HEK293 (cell line): ENCODE measurements around the gene CA5B.
A peak's percentile ranks its signal among the peaks of the same experiment; 100 is the strongest.

ENCODE experiments used
- FEZF1 ChIP-seq: fragments of 450-650 bp; formaldehyde crosslinking; IDR thresholded peaks from 2 replicates; pipeline ENCODE4 v1.5.1; 2016; ENCODE audit warnings: missing biosample characterization, missing genetic modification characterization
- HOXC10 ChIP-seq: sonication (generic); formaldehyde crosslinking; IDR thresholded peaks from 2 replicates; pipeline ENCODE4 v1.8.1; 2023; ENCODE audit warnings: mild to moderate bottlenecking, missing genetic modification reagents
- IKZF3 ChIP-seq: fragments of 450-650 bp; IDR thresholded peaks from 2 replicates; pipeline ENCODE4 v1.5.0; 2018; ENCODE audit warnings: missing biosample characterization, mild to moderate bottlenecking, missing genetic modification characterization, moderate library complexity
- KLF9 ChIP-seq: fragments of 450-650 bp; formaldehyde crosslinking; IDR thresholded peaks from 2 replicates; pipeline ENCODE4 v1.5.1; 2016; ENCODE audit warnings: missing biosample characterization, missing genetic modification characterization, low read depth
- MYNN ChIP-seq: fragments of 450-650 bp; formaldehyde crosslinking; IDR thresholded peaks from 2 replicates; pipeline ENCODE4 v1.5.1; 2016; ENCODE audit warnings: missing biosample characterization, missing genetic modification characterization, borderline replicate concordance
- SP2 ChIP-seq: fragments of 450-650 bp; formaldehyde crosslinking; IDR thresholded peaks from 2 replicates; pipeline ENCODE4 v1.5.1; 2016; ENCODE audit warnings: missing biosample characterization, missing genetic modification characterization
- ZFP41 ChIP-seq: fragments of 450-650 bp; formaldehyde crosslinking; IDR thresholded peaks from 2 replicates; pipeline ENCODE4 v1.5.1; 2016; ENCODE audit warnings: missing biosample characterization, missing genetic modification characterization, borderline replicate concordance
- ZNF214 ChIP-seq: fragments of 450-650 bp; formaldehyde crosslinking; IDR thresholded peaks from 2 replicates; pipeline ENCODE4 v1.5.1; 2017; ENCODE audit warnings: missing biosample characterization, mild to moderate bottlenecking, missing genetic modification characterization, borderline replicate concordance
- ZNF239 ChIP-seq: fragments of 450-650 bp; formaldehyde crosslinking; IDR thresholded peaks from 2 replicates; pipeline ENCODE4 v1.5.1; 2016; ENCODE audit warnings: missing biosample characterization, missing genetic modification characterization
- ZNF24 ChIP-seq: fragments of 450-650 bp; formaldehyde crosslinking; IDR thresholded peaks from 2 replicates; pipeline ENCODE4 v1.5.1; 2016; ENCODE audit warnings: missing biosample characterization, missing genetic modification characterization
- ZNF335 ChIP-seq: fragments of 450-650 bp; formaldehyde crosslinking; conservative IDR thresholded peaks from 2 replicates; pipeline ENCODE4 v1.5.1; 2016; ENCODE audit warnings: missing biosample characterization, missing genetic modification characterization
- ZNF561 ChIP-seq: fragments of 450-650 bp; IDR thresholded peaks from 2 replicates; pipeline ENCODE4 v1.5.1; 2018; ENCODE audit warnings: missing biosample characterization, missing genetic modification characterization, borderline replicate concordance
- ZNF777 ChIP-seq: fragments of 450-650 bp; formaldehyde crosslinking; IDR thresholded peaks from 2 replicates; pipeline ENCODE4 v1.5.1; 2017; ENCODE audit warnings: missing biosample characterization, missing genetic modification characterization, borderline replicate concordance
- ZNF792 ChIP-seq: fragments of 450-650 bp; formaldehyde crosslinking; IDR thresholded peaks from 2 replicates; pipeline ENCODE4 v1.5.1; 2016; ENCODE audit warnings: missing biosample characterization, missing genetic modification characterization
- ZSCAN16 ChIP-seq: fragments of 450-650 bp; formaldehyde crosslinking; IDR thresholded peaks from 2 replicates; pipeline ENCODE4 v1.5.1; 2016; ENCODE audit warnings: missing biosample characterization, missing genetic modification characterization
- ZXDB ChIP-seq: fragments of 450-650 bp; formaldehyde crosslinking; IDR thresholded peaks from 2 replicates; pipeline ENCODE4 v1.5.1; 2016; ENCODE audit warnings: missing biosample characterization, missing genetic modification characterization
- TF ChIP-seq, protein P1 (sequence below): fragments of 450-650 bp; formaldehyde crosslinking; IDR thresholded peaks from 2 replicates; pipeline ENCODE4 v1.5.1; 2016; ENCODE audit warnings: missing biosample characterization, missing genetic modification characterization
- TF ChIP-seq, protein P2 (sequence below): fragments of 450-650 bp; formaldehyde crosslinking; IDR thresholded peaks from 2 replicates; pipeline ENCODE4 v1.5.1; 2016; ENCODE audit warnings: missing biosample characterization, missing genetic modification characterization
- TF ChIP-seq, protein P3 (sequence below): fragments of 450-650 bp; formaldehyde crosslinking; IDR thresholded peaks from 2 replicates; pipeline ENCODE4 v1.5.1; 2016; ENCODE audit warnings: missing biosample characterization, missing genetic modification characterization
- TF ChIP-seq, protein P4 (sequence below): fragments of 450-650 bp; formaldehyde crosslinking; IDR thresholded peaks from 2 replicates; pipeline ENCODE4 v1.5.1; 2016; ENCODE audit warnings: missing biosample characterization, missing genetic modification characterization
- TF ChIP-seq, protein P5 (sequence below): fragments of 450-650 bp; formaldehyde crosslinking; IDR thresholded peaks from 2 replicates; pipeline ENCODE4 v1.5.1; 2016; ENCODE audit warnings: missing biosample characterization, missing genetic modification characterization
- TF ChIP-seq, protein P6 (sequence below): fragments of 450-650 bp; formaldehyde crosslinking; IDR thresholded peaks from 2 replicates; pipeline ENCODE4 v1.5.1; 2016; ENCODE audit warnings: missing biosample characterization, missing genetic modification characterization, borderline replicate concordance
- TF ChIP-seq, protein P7 (sequence below): fragments of 450-650 bp; formaldehyde crosslinking; IDR thresholded peaks from 2 replicates; pipeline ENCODE4 v1.5.1; 2016; ENCODE audit warnings: missing biosample characterization, missing genetic modification characterization
- TF ChIP-seq, protein P8 (sequence below): sonication (generic); formaldehyde crosslinking; IDR thresholded peaks from 2 replicates; pipeline ENCODE4 v1.8.1; 2022; ENCODE audit warnings: mild to moderate bottlenecking, moderate library complexity, missing genetic modification reagents
- TF ChIP-seq, protein P9 (sequence below): fragments of 450-650 bp; formaldehyde crosslinking; IDR thresholded peaks from 2 replicates; pipeline ENCODE4 v1.5.1; 2016; ENCODE audit warnings: missing biosample characterization, missing genetic modification characterization, low read depth

CA5B gene

DNA sequence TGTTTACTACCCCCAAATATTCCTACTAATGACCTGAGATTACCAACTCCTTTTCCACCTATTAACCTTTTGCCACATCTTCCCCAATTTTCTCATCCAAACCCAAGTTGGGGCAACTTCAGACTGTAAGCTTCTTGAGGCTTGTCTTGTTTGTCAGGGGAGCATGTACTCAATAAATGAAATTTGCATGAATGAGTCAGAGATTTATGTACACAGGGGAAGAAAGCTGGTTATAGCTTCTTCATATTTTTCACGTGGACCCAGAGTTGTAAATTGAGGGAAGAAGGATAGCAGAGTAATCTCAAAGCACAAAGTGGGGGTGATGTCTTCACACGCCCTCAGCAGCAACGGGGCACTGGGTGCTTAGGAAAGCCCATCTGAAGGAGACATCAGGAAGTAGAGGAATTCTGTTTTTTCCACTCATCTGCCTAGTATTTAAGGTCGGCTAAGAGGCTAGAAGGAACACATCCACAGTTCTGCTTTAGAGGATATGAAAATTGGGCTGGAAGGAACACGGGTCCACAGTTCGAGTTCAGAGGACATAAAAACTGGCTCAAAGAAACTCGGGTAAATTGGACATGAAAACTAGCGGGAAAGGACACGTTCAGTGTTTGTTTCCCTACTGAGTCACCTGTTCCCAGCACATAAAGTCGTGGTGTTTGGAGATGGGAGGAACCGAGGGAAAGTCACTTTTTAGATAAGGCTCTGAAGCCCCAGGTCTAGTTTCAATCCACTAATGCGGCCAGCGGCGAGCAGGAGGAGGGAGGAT, 696 bp upstream of the CA5B start (continued):
- TF ChIP-seq, protein P1, sequence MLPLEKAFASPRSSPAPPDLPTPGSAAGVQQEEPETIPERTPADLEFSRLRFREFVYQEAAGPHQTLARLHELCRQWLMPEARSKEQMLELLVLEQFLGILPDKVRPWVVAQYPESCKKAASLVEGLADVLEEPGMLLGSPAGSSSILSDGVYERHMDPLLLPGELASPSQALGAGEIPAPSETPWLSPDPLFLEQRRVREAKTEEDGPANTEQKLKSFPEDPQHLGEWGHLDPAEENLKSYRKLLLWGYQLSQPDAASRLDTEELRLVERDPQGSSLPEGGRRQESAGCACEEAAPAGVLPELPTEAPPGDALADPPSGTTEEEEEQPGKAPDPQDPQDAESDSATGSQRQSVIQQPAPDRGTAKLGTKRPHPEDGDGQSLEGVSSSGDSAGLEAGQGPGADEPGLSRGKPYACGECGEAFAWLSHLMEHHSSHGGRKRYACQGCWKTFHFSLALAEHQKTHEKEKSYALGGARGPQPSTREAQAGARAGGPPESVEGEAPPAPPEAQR (tag by site-specific recombination): no peak
- TF ChIP-seq, protein P2, sequence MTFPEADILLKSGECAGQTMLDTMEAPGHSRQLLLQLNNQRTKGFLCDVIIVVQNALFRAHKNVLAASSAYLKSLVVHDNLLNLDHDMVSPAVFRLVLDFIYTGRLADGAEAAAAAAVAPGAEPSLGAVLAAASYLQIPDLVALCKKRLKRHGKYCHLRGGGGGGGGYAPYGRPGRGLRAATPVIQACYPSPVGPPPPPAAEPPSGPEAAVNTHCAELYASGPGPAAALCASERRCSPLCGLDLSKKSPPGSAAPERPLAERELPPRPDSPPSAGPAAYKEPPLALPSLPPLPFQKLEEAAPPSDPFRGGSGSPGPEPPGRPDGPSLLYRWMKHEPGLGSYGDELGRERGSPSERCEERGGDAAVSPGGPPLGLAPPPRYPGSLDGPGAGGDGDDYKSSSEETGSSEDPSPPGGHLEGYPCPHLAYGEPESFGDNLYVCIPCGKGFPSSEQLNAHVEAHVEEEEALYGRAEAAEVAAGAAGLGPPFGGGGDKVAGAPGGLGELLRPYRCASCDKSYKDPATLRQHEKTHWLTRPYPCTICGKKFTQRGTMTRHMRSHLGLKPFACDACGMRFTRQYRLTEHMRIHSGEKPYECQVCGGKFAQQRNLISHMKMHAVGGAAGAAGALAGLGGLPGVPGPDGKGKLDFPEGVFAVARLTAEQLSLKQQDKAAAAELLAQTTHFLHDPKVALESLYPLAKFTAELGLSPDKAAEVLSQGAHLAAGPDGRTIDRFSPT (tag by site-specific recombination): no peak
- TF ChIP-seq, protein P3, sequence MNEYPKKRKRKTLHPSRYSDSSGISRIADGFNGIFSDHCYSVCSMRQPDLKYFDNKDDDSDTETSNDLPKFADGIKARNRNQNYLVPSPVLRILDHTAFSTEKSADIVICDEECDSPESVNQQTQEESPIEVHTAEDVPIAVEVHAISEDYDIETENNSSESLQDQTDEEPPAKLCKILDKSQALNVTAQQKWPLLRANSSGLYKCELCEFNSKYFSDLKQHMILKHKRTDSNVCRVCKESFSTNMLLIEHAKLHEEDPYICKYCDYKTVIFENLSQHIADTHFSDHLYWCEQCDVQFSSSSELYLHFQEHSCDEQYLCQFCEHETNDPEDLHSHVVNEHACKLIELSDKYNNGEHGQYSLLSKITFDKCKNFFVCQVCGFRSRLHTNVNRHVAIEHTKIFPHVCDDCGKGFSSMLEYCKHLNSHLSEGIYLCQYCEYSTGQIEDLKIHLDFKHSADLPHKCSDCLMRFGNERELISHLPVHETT (tag by site-specific recombination): no peak
- TF ChIP-seq ZSCAN16 (tag by site-specific recombination) (no peak), ZXDB (tag by site-specific recombination) (0 out of 2 replicates have a peak, but pooled peaks have one; percentile 33), SP2 (tag by site-specific recombination) (no peak), ZNF335 (tag by site-specific recombination) (no peak; the same call in 1 of the 2 replicates), ZNF561 (tag by site-specific recombination) (peak; percentile 33; the same call in 1 of the 2 replicates), ZFP41 (tag by site-specific recombination) (no peak), ZNF792 (no peak), HOXC10 (CRISPR knock-in tag) (no peak), ZNF239 (no peak), MYNN (no peak), FEZF1 (tag by site-specific recombination) (no peak), ZNF24 (tag by site-specific recombination) (no peak), IKZF3 (tag by site-specific recombination) (peak; percentile 50; the same call in 1 of the 2 replicates), ZNF214 (no peak), ZNF777 (tag by site-specific recombination) (no peak), KLF9 (tag by site-specific recombination) (no peak)
- TF ChIP-seq, protein P4, sequence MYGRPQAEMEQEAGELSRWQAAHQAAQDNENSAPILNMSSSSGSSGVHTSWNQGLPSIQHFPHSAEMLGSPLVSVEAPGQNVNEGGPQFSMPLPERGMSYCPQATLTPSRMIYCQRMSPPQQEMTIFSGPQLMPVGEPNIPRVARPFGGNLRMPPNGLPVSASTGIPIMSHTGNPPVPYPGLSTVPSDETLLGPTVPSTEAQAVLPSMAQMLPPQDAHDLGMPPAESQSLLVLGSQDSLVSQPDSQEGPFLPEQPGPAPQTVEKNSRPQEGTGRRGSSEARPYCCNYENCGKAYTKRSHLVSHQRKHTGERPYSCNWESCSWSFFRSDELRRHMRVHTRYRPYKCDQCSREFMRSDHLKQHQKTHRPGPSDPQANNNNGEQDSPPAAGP (tag by site-specific recombination): peak; percentile 76
- TF ChIP-seq, protein P5, sequence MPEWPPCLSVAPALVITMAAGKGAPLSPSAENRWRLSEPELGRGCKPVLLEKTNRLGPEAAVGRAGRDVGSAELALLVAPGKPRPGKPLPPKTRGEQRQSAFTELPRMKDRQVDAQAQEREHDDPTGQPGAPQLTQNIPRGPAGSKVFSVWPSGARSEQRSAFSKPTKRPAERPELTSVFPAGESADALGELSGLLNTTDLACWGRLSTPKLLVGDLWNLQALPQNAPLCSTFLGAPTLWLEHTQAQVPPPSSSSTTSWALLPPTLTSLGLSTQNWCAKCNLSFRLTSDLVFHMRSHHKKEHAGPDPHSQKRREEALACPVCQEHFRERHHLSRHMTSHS (tag by site-specific recombination): no peak
- TF ChIP-seq, protein P6, sequence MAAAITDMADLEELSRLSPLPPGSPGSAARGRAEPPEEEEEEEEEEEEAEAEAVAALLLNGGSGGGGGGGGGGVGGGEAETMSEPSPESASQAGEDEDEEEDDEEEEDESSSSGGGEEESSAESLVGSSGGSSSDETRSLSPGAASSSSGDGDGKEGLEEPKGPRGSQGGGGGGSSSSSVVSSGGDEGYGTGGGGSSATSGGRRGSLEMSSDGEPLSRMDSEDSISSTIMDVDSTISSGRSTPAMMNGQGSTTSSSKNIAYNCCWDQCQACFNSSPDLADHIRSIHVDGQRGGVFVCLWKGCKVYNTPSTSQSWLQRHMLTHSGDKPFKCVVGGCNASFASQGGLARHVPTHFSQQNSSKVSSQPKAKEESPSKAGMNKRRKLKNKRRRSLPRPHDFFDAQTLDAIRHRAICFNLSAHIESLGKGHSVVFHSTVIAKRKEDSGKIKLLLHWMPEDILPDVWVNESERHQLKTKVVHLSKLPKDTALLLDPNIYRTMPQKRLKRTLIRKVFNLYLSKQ (tag by site-specific recombination): no peak
- TF ChIP-seq, protein P7, sequence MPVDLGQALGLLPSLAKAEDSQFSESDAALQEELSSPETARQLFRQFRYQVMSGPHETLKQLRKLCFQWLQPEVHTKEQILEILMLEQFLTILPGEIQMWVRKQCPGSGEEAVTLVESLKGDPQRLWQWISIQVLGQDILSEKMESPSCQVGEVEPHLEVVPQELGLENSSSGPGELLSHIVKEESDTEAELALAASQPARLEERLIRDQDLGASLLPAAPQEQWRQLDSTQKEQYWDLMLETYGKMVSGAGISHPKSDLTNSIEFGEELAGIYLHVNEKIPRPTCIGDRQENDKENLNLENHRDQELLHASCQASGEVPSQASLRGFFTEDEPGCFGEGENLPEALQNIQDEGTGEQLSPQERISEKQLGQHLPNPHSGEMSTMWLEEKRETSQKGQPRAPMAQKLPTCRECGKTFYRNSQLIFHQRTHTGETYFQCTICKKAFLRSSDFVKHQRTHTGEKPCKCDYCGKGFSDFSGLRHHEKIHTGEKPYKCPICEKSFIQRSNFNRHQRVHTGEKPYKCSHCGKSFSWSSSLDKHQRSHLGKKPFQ: no peak
- TF ChIP-seq, protein P8, sequence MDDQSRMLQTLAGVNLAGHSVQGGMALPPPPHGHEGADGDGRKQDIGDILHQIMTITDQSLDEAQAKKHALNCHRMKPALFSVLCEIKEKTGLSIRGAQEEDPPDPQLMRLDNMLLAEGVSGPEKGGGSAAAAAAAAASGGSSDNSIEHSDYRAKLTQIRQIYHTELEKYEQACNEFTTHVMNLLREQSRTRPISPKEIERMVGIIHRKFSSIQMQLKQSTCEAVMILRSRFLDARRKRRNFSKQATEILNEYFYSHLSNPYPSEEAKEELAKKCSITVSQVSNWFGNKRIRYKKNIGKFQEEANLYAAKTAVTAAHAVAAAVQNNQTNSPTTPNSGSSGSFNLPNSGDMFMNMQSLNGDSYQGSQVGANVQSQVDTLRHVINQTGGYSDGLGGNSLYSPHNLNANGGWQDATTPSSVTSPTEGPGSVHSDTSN: no peak
- TF ChIP-seq, protein P9, sequence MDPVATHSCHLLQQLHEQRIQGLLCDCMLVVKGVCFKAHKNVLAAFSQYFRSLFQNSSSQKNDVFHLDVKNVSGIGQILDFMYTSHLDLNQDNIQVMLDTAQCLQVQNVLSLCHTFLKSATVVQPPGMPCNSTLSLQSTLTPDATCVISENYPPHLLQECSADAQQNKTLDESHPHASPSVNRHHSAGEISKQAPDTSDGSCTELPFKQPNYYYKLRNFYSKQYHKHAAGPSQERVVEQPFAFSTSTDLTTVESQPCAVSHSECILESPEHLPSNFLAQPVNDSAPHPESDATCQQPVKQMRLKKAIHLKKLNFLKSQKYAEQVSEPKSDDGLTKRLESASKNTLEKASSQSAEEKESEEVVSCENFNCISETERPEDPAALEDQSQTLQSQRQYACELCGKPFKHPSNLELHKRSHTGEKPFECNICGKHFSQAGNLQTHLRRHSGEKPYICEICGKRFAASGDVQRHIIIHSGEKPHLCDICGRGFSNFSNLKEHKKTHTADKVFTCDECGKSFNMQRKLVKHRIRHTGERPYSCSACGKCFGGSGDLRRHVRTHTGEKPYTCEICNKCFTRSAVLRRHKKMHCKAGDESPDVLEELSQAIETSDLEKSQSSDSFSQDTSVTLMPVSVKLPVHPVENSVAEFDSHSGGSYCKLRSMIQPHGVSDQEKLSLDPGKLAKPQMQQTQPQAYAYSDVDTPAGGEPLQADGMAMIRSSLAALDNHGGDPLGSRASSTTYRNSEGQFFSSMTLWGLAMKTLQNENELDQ (tag by site-specific recombination): no peak
